Activated CD4-positive, alpha-beta T cell treated with anti-CD3 and anti-CD28 coated beads, Interleukin-2, Interleukin-4, amounts not matched to agents 100 ng/mL and 50 ng/mL, durations not matched to agents 16 hours and 8 hours (primary cell): ENCODE measurements around the gene RLF.
A peak's percentile ranks its signal among the peaks of the same experiment; 100 is the strongest.

Experiments used
- DNase-seq: peaks from one replicate; pipeline ENCODE4 v3.0.0-alpha.2; 2020; ENCODE audit warnings: low spot score

Gene RLF

GRCh38 chr1:40161125-40161887, at the start of gene RLF:
Gene RLF, plus strand, starts transcription at chr1:40161387. Its CDS starts 13 bp downstream, at chr1:40161400.
- DNase-seq = peak; percentile 95

GRCh38 chr1:40114400-40114799, 46.8 kb upstream of the RLF start:
- no peak for DNase-seq

GRCh38 chr1:40120128-40120527, 41.1 kb upstream of the RLF start:
- DNase-seq = no peak

- DNase-seq = no peak
Measured at GRCh38 chr1:40122855-40123254, 38.3 kb upstream of the RLF start.

GRCh38 chr1:40130892-40131291, 30.3 kb upstream of the RLF start:
- no peak for DNase-seq

GRCh38 chr1:40132383-40133311, 28.5 kb upstream of the RLF start:
- no peak for DNase-seq

GRCh38 chr1:40133312-40133665, 27.9 kb upstream of the RLF start:
- DNase-seq = no peak

- DNase-seq = no peak
Measured at GRCh38 chr1:40133839-40134238, 27.3 kb upstream of the RLF start.

- no peak for DNase-seq
Measured at GRCh38 chr1:40140211-40140973, 20.8 kb upstream of the RLF start.

- no peak for DNase-seq
Measured at GRCh38 chr1:40141878-40142535, 19.2 kb upstream of the RLF start.

- peak; percentile 70 for DNase-seq
Measured at GRCh38 chr1:40143891-40144575, 17.2 kb upstream of the RLF start.

- DNase-seq = no peak
Measured at GRCh38 chr1:40151457-40152079, 9.6 kb upstream of the RLF start.

- peak; percentile 69 for DNase-seq
Measured at GRCh38 chr1:40153073-40153770, 8.0 kb upstream of the RLF start.

- no peak for DNase-seq
Measured at GRCh38 chr1:40155135-40155534, 6.1 kb upstream of the RLF start.

GRCh38 chr1:40155910-40156309, 5.3 kb upstream of the RLF start:
- DNase-seq = no peak

- no peak for DNase-seq
Measured at GRCh38 chr1:40160806-40161124, 422 bp upstream of the RLF start.

- DNase-seq = peak; percentile 41
Measured at GRCh38 chr1:40161888-40162397, 756 bp downstream of the RLF start.

GRCh38 chr1:40162753-40163441, 1.7 kb downstream of the RLF start:
- no peak for DNase-seq

- no peak for DNase-seq
Measured at GRCh38 chr1:40167317-40167716, 6.1 kb downstream of the RLF start.

GRCh38 chr1:40171036-40171435, 9.8 kb downstream of the RLF start:
- DNase-seq = no peak
